Hepatocyte (in vitro differentiated cells): Measurements from ENCODE around the gene OR2S2.

Source experiments
- CTCF ChIP-seq: fragments of 200-600 bp; sonication (generic); IDR thresholded peaks from 2 replicates; pipeline ENCODE4 v1.5.1; 2016; ENCODE audit warnings: antibody characterized with exemption, mild to moderate bottlenecking; ENCODE audit not compliant: poor library complexity
- EZH2 ChIP-seq: fragments of 200-600 bp; sonication (generic); IDR thresholded peaks from 2 replicates; pipeline ENCODE4 v1.6.1; 2016; ENCODE audit warnings: antibody characterized with exemption, mild to moderate bottlenecking, borderline replicate concordance

GRCh38 chr9:35960039-35960655 lies 2.2 kb upstream of the OR2S2 start:
- TF ChIP-seq CTCF (no peak), EZH2 (no peak)
